RKO (cell line): ENCODE data around the gene KRT23.
A peak's percentile ranks its signal among the peaks of the same experiment; 100 is the strongest.
"Not testable (repeated sequence)": the region's sequence is repeated elsewhere in the genome, so short reads cannot be mapped to it uniquely, and the experiment has no call there.

ENCODE experiments used
- DNase-seq: peaks from one replicate; pipeline ENCODE4 v3.0.0-alpha.2; 2016; ENCODE audit warnings: low spot score

Gene KRT23

GRCh38 chr17:40950176-40950575, 12.7 kb upstream of the KRT23 start:
- no peak for DNase-seq

- no peak for DNase-seq
Measured at GRCh38 chr17:40949418-40949817, 12.0 kb upstream of the KRT23 start.

- no peak for DNase-seq
Measured at GRCh38 chr17:40947929-40948328, 10.5 kb upstream of the KRT23 start.

- DNase-seq: no peak
Measured at GRCh38 chr17:40945414-40945813, 8.0 kb upstream of the KRT23 start.

- no peak for DNase-seq
Measured at GRCh38 chr17:40944531-40944930, 7.1 kb upstream of the KRT23 start.

- no peak for DNase-seq
Measured at GRCh38 chr17:40942553-40942952, 5.1 kb upstream of the KRT23 start.

GRCh38 chr17:40940266-40940665, 2.8 kb upstream of the KRT23 start:
- no peak for DNase-seq

- DNase-seq: no peak
Measured at GRCh38 chr17:40938981-40939380, 1.5 kb upstream of the KRT23 start.

- no peak for DNase-seq
Measured at GRCh38 chr17:40936976-40937375, 470 bp downstream of the KRT23 start.

GRCh38 chr17:40936437-40936971, 942 bp downstream of the KRT23 start:
- DNase-seq: no peak

- DNase-seq: no peak
Measured at GRCh38 chr17:40935624-40936023, 1.8 kb downstream of the KRT23 start.

- no peak for DNase-seq
Measured at GRCh38 chr17:40932608-40933007, 4.8 kb downstream of the KRT23 start.

GRCh38 chr17:40931311-40931710, 6.1 kb downstream of the KRT23 start:
- no peak for DNase-seq

- DNase-seq: no peak
Measured at GRCh38 chr17:40926341-40926740, 11.1 kb downstream of the KRT23 start.

GRCh38 chr17:40922239-40922638, 15.2 kb downstream of the KRT23 start:
- peak; percentile 79 for DNase-seq

GRCh38 chr17:40921026-40921425, 16.4 kb downstream of the KRT23 start:
- DNase-seq: peak; percentile 13

- DNase-seq: not testable (repeated sequence)
Measured at GRCh38 chr17:40917116-40917515, 20.3 kb downstream of the KRT23 start.

- DNase-seq: no peak
Measured at GRCh38 chr17:40916366-40916765, 21.1 kb downstream of the KRT23 start.

- DNase-seq: no peak
Measured at GRCh38 chr17:40915721-40916256, 21.7 kb downstream of the KRT23 start.

- peak; percentile 97 for DNase-seq
Measured at GRCh38 chr17:40915199-40915661, 22.2 kb downstream of the KRT23 start.

- no peak for DNase-seq
Measured at GRCh38 chr17:40914075-40914855, 23.2 kb downstream of the KRT23 start.

- DNase-seq: no peak
Measured at GRCh38 chr17:40912486-40913210, 24.8 kb downstream of the KRT23 start.

- DNase-seq: no peak
Measured at GRCh38 chr17:40910441-40910841, 27.0 kb downstream of the KRT23 start.
